Karpas-422 (cell line): ENCODE measurements around the gene TRABD2B. TPM values are rescaled to one million over a fixed set of nuclear protein-coding genes. Genes with fewer than 3 reads are reported as not detected.

Experiments used
- DNase-seq: peaks from one replicate; pipeline ENCODE4 v3.0.0-alpha.2; 2015
- H2AFZ ChIP-seq: fragments of 200-600 bp; sonication (generic); 2 replicates; pipeline ENCODE4 v1.6.1; 2014; ENCODE audit warnings: antibody characterized with exemption, low read length, mixed read lengths
- H3K27ac ChIP-seq: fragments of 200-600 bp; sonication (generic); 2 replicates; pipeline ENCODE4 v1.5.1; 2014; ENCODE audit warnings: mild to moderate bottlenecking, low read length, moderate library complexity
- H3K27me3 ChIP-seq: fragments of 200-600 bp; sonication (generic); 2 replicates; pipeline ENCODE4 v1.6.1; 2014; ENCODE audit warnings: low read length, mixed read lengths
- H3K36me3 ChIP-seq: fragments of 200-600 bp; sonication (generic); 2 replicates; pipeline ENCODE4 v1.6.1; 2014; ENCODE audit warnings: low read length, mixed read lengths; ENCODE audit not compliant: insufficient read depth
- H3K4me1 ChIP-seq: fragments of 200-600 bp; sonication (generic); 2 replicates; pipeline ENCODE4 v1.6.1; 2014; ENCODE audit warnings: mild to moderate bottlenecking, low read length, mixed read lengths
- H3K4me2 ChIP-seq: fragments of 200-600 bp; sonication (generic); 2 replicates; pipeline ENCODE4 v1.6.1; 2014; ENCODE audit warnings: low read length, low read depth, mild to moderate bottlenecking; ENCODE audit not compliant: poor library complexity, severe bottlenecking
- H3K4me3 ChIP-seq: fragments of 200-600 bp; sonication (generic); 2 replicates; pipeline ENCODE4 v1.5.1; 2014; ENCODE audit warnings: mild to moderate bottlenecking, antibody characterized with exemption, low read length, mixed read lengths
- H3K79me2 ChIP-seq: fragments of 200-600 bp; sonication (generic); 2 replicates; pipeline ENCODE4 v1.6.1; 2014; ENCODE audit warnings: mild to moderate bottlenecking, low read length, mixed read lengths
- H3K9ac ChIP-seq: fragments of 200-600 bp; sonication (generic); 2 replicates; pipeline ENCODE4 v1.6.0; 2014; ENCODE audit warnings: low read length
- H3K9me2 ChIP-seq: fragments of 200-600 bp; sonication (generic), shearing (Covaris generic); replicated peaks from 2 replicates; pipeline ENCODE4 v1.6.0; 2014; ENCODE audit warnings: mild to moderate bottlenecking, low read length, moderate library complexity; ENCODE audit not compliant: insufficient read depth
- H3K9me3 ChIP-seq: fragments of 300-700, 200-600 bp; sonication (generic); 2 replicates; pipeline ENCODE4 v1.6.1; 2014; ENCODE audit warnings: low read length, mixed read lengths
- H4K20me1 ChIP-seq: fragments of 200-600 bp; sonication (generic); 2 replicates; pipeline ENCODE4 v1.6.1; 2014; ENCODE audit warnings: mild to moderate bottlenecking, antibody characterized with exemption, low read length, low read depth; ENCODE audit not compliant: insufficient read depth
- total RNA-seq: library from RNA; depleted of rRNA; stranded (reverse); fragments of >200 nt; shearing (Covaris generic); gene quantifications from 2 replicates; pipeline ENCODE4 v1.2.3, GENCODE V29; 2014; ENCODE audit warnings: low replicate concordance

TRABD2B gene
- total RNA-seq, 1 experiment from 2014 or later: not detected

DNA sequence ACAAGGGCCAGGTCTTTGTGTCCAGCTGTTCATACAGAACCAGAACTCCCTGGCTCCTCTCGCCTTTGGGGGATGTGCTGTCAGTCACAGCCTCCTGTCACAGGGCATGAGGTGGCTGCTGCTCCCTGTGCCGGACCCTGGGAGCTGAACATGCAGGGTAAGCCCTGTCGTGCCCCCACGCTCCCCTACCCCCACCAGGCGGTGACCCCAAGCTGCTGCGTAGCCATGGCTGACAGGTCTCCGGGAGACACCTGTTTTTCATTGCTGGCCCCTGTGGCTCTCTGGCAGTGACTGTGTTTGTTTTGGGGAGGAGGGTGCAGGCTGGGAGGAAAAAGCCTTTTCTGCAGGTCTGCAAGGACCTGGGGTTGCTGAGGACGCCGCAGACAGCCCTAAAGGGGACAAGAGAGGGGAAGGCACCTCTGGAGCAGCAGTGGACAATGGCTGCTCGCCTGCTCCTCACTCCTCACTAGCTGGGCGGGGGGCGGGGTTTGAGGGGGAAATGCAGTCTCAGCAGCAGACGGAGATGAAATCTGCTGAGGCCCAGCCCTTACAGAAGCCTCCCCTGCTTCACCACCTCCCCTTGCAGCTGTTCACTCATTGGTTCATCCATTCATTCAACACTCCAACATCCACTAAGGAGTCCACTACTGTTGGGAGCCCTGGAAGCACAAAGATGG is 81.4 kb downstream of the TRABD2B start:
- no peak for DNase-seq
- Histone ChIP-seq H3K4me3 (no peak overlapping the region), H3K9me3 (no peaks in the 10 kb centered on the region), H3K79me2 (no peaks in the 10 kb centered on the region), H3K27ac (no peak overlapping the region), H4K20me1 (0 out of 2 replicates have a peak, but pooled peaks cover 3% of the 10 kb centered on the region), H2AFZ (no peak overlapping the region), H3K9ac (no peak overlapping the region), H3K36me3 (no peaks in the 10 kb centered on the region), H3K9me2 (no peaks in the 10 kb centered on the region), H3K4me2 (no peak overlapping the region), H3K4me1 (no peaks in the 10 kb centered on the region), H3K27me3 (no peaks in the 10 kb centered on the region)

DNA sequence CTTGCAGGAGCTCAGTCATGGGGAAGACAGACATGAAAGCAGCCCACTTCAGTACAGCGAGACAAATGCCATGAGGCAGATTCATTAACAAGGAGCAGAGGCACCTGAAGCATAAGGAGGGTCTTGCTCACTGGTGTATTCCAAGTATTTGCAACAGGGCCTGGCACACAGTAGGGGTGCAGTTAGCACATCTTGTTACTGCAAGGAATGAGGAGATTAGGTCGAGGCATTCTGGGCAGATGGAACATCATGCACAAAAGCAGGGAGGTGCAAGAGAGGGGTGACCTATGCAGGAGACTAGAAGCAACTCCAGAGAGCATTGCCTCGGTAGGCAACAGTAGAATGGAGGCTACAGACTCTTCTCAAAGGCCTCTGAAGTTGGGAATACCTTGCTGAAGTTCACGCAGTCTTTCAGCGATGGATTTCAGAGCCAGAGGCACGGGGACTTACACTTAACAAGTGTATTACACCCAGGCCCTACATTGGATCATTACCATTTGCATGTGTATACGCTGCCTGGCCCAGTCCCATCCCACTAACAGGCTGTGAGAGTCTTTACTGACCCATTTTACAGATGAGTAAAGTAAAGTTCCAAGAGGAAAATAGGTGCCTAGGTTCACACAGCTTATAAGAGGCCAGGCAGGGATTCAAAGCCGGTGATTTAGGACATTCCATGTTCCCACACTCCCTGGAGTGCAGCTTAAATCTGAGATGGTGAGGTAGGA is 82.1 kb downstream of the TRABD2B start:
- Histone ChIP-seq H3K9ac (no peak overlapping the region), H4K20me1 (0 out of 2 replicates have a peak, but pooled peaks cover 3% of the 10 kb centered on the region), H2AFZ (no peak overlapping the region), H3K4me2 (no peak overlapping the region), H3K27me3 (no peaks in the 10 kb centered on the region), H3K36me3 (no peaks in the 10 kb centered on the region), H3K79me2 (no peaks in the 10 kb centered on the region), H3K27ac (no peak overlapping the region), H3K4me1 (no peaks in the 10 kb centered on the region), H3K9me3 (no peaks in the 10 kb centered on the region), H3K9me2 (no peaks in the 10 kb centered on the region), H3K4me3 (no peak overlapping the region)
- no peak for DNase-seq

- H2AFZ ChIP-seq: no peak overlapping the region
- no peaks in the 10 kb centered on the region for H3K9me3 ChIP-seq
- H4K20me1 ChIP-seq: 0 out of 2 replicates have a peak, but pooled peaks cover 3% of the 10 kb centered on the region
- H3K9me2 ChIP-seq: no peaks in the 10 kb centered on the region
- no peaks in the 10 kb centered on the region for H3K36me3 ChIP-seq
- no peaks in the 10 kb centered on the region for H3K4me1 ChIP-seq
- no peak overlapping the region for H3K27ac ChIP-seq
- DNase-seq: no peak
- no peak overlapping the region for H3K9ac ChIP-seq
- no peaks in the 10 kb centered on the region for H3K79me2 ChIP-seq
- no peak overlapping the region for H3K4me2 ChIP-seq
- no peak overlapping the region for H3K4me3 ChIP-seq
- no peaks in the 10 kb centered on the region for H3K27me3 ChIP-seq
Measured at GRCh38 chr1:47914218-47914938, 82.8 kb downstream of the TRABD2B start.

DNA sequence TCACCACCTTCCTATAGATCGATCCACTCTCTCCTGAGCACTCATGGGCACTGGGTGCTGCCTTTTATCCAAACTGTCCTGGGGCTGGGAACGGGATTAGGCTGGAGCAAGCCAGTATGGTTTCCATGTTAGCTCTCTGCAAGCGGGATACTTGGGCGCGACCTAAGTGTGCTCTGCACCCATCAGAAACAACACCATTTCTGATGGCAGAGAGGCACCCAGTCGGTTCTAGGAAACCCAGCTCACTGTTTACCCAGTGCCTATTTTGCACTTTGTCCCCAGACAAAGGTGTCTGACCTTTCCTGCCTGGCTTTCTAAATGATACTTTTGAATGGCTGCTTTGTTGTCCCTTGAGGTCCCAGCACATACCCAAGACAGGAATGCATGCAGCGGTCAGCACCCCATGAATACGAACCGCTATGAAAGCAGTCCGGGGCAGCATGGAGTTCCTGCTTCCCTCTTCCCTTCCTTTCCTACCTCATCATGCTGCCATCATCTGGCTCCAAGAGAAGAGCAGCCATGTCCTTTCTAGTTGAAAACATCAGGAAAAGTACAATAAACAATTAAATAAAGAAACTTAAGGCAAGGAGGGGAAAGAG is 83.9 kb downstream of the TRABD2B start:
- H3K9me3 ChIP-seq: no peaks in the 10 kb centered on the region
- H3K27ac ChIP-seq: no peak overlapping the region
- H3K4me3 ChIP-seq: no peak overlapping the region
- no peaks in the 10 kb centered on the region for H3K79me2 ChIP-seq
- H3K27me3 ChIP-seq: no peaks in the 10 kb centered on the region
- H2AFZ ChIP-seq: no peak overlapping the region
- 0 out of 2 replicates have a peak, but pooled peaks cover 3% of the 10 kb centered on the region for H4K20me1 ChIP-seq
- H3K9ac ChIP-seq: no peak overlapping the region
- no peaks in the 10 kb centered on the region for H3K4me1 ChIP-seq
- no peak for DNase-seq
- H3K9me2 ChIP-seq: no peaks in the 10 kb centered on the region
- no peak overlapping the region for H3K4me2 ChIP-seq
- no peaks in the 10 kb centered on the region for H3K36me3 ChIP-seq

- H3K4me3 ChIP-seq: no peak overlapping the region
- H2AFZ ChIP-seq: no peak overlapping the region
- no peak overlapping the region for H3K4me2 ChIP-seq
- H3K36me3 ChIP-seq: no peaks in the 10 kb centered on the region
- H4K20me1 ChIP-seq: 0 out of 2 replicates have a peak, but pooled peaks cover 3% of the 10 kb centered on the region
- DNase-seq: no peak
- H3K9ac ChIP-seq: no peak overlapping the region
- no peak overlapping the region for H3K27ac ChIP-seq
- H3K27me3 ChIP-seq: no peaks in the 10 kb centered on the region
- no peaks in the 10 kb centered on the region for H3K4me1 ChIP-seq
- no peaks in the 10 kb centered on the region for H3K9me2 ChIP-seq
- no peaks in the 10 kb centered on the region for H3K79me2 ChIP-seq
- H3K9me3 ChIP-seq: no peaks in the 10 kb centered on the region
Measured at GRCh38 chr1:47912756-47913155, 84.4 kb downstream of the TRABD2B start.

DNA sequence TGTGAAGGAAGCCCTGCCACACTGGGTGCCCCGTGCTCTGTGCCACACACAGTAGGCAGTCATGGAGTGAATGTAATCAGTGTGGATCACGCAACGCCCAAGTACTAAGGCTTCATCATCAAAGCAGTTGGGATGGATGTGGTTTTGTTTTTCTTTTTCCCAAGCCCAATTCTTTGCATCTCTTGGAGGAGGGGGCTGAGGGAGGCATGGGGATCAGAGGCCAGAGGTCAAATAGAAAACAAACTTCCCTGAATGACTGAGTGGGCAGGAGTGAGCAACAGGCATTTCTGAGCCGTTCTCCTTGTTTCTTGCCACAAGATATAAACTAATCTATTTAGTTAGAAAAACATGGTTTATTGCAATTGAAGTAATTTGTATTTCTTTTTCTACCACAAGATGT is 85.3 kb downstream of the TRABD2B start:
- DNase-seq: no peak
- Histone ChIP-seq H3K36me3 (no peaks in the 10 kb centered on the region), H3K27ac (no peak overlapping the region), H3K4me2 (no peak overlapping the region), H3K9ac (no peak overlapping the region), H3K4me3 (no peak overlapping the region), H3K27me3 (no peaks in the 10 kb centered on the region), H2AFZ (no peak overlapping the region), H3K4me1 (no peaks in the 10 kb centered on the region), H4K20me1 (0 out of 2 replicates have a peak, but pooled peaks cover 3% of the 10 kb centered on the region), H3K9me3 (no peaks in the 10 kb centered on the region), H3K79me2 (no peaks in the 10 kb centered on the region), H3K9me2 (no peaks in the 10 kb centered on the region)

DNA sequence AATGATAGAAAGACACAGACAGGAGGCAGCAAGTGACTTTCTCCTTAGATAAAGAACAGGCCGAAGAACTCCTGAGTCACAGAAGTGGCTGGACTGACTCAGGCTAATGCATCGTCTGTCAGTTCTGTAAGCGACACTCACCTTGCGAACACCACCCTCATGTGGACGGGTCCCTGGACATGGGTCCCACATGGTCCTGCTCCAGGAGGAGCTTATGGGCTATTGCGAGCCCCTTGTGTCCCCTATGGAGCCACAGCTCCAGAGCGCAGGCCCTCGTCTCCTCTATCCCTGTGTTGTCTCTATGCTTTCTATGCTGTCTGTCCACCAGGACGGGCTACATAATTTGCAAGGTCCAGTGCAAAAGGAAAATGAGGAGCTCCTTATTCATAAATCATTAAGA is 85.8 kb downstream of the TRABD2B start:
- no peak overlapping the region for H3K4me2 ChIP-seq
- H3K9me3 ChIP-seq: no peaks in the 10 kb centered on the region
- H3K79me2 ChIP-seq: no peaks in the 10 kb centered on the region
- H4K20me1 ChIP-seq: 0 out of 2 replicates have a peak, but pooled peaks cover 3% of the 10 kb centered on the region
- no peaks in the 10 kb centered on the region for H3K4me1 ChIP-seq
- no peak overlapping the region for H2AFZ ChIP-seq
- no peak for DNase-seq
- H3K27me3 ChIP-seq: no peaks in the 10 kb centered on the region
- H3K27ac ChIP-seq: no peak overlapping the region
- no peaks in the 10 kb centered on the region for H3K9me2 ChIP-seq
- H3K9ac ChIP-seq: no peak overlapping the region
- H3K36me3 ChIP-seq: no peaks in the 10 kb centered on the region
- no peak overlapping the region for H3K4me3 ChIP-seq

DNA sequence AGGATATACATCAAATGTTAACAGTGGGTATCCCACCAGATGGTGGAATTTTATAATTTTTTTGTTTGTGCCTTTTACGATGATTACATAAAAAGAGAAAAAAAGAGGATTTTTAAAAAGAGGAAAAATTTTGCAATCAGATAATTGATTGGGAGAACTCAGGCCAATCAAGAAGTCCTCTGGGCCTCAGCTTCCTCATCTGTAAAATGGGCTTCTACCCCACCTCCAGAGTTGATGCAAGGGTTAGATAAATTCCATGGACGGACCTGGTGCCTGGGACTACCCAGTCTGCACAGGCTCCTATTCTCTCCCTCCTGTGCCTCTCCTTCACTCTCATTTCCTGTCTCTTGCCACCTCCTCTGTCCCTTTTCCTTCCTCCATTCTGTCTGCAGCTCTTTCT is 88.9 kb downstream of the TRABD2B start:
- Histone ChIP-seq H4K20me1 (0 out of 2 replicates have a peak, but pooled peaks cover 3% of the 10 kb centered on the region), H3K9ac (no peak overlapping the region), H3K9me2 (no peaks in the 10 kb centered on the region), H3K4me3 (no peak overlapping the region), H3K27me3 (no peaks in the 10 kb centered on the region), H3K4me2 (no peak overlapping the region), H3K9me3 (no peaks in the 10 kb centered on the region), H3K79me2 (no peaks in the 10 kb centered on the region), H3K36me3 (no peaks in the 10 kb centered on the region), H3K4me1 (no peaks in the 10 kb centered on the region), H2AFZ (no peak overlapping the region), H3K27ac (no peak overlapping the region)
- no peak for DNase-seq
